ENCODE results near the gene TSC22D4.

Gene TSC22D4

GRCh38 chr7:100492738-100493475, 13.9 kb upstream of the TSC22D4 start:
- no peak for DNase-seq (ENCODE audit: low read depth)

- no peak for DNase-seq (ENCODE audit: low read depth)
These were observed 12.2 kb upstream of the TSC22D4 start for GRCh38 chr7:100491192-100491578.

- no peak for DNase-seq (ENCODE audit: low read depth)
These were observed 11.6 kb upstream of the TSC22D4 start for GRCh38 chr7:100490483-100491191.

- peak; percentile 34 for DNase-seq (ENCODE audit: low read depth)
These were observed 10.8 kb upstream of the TSC22D4 start for GRCh38 chr7:100489824-100490223.

- no peak for DNase-seq (ENCODE audit: low read depth)
These were observed 10.1 kb upstream of the TSC22D4 start for GRCh38 chr7:100489121-100489520.

- DNase-seq (ENCODE audit: low read depth): no peak
These were observed 9.5 kb upstream of the TSC22D4 start for GRCh38 chr7:100488333-100489095.

GRCh38 chr7:100486753-100487446, 7.9 kb upstream of the TSC22D4 start:
- no peak for DNase-seq (ENCODE audit: low read depth)

GRCh38 chr7:100486111-100486636, 7.2 kb upstream of the TSC22D4 start:
- DNase-seq (ENCODE audit: low read depth): no peak

- no peak for DNase-seq (ENCODE audit: low read depth)
These were observed 6.5 kb upstream of the TSC22D4 start for GRCh38 chr7:100485471-100485876.

GRCh38 chr7:100484673-100485045, 5.6 kb upstream of the TSC22D4 start:
- no peak for DNase-seq (ENCODE audit: low read depth)

- peak; percentile 55 for DNase-seq (ENCODE audit: low read depth)
These were observed 5.0 kb upstream of the TSC22D4 start, which contains the start of gene NYAP1 for GRCh38 chr7:100483722-100484672. Gene NYAP1 (plus strand): TSS chr7:100483927. CDS start chr7:100485312, 1,385 bp downstream.

GRCh38 chr7:100483090-100483721, 4.2 kb upstream of the TSC22D4 start:
- peak; percentile 66 for DNase-seq (ENCODE audit: low read depth)

- no peak for DNase-seq (ENCODE audit: low read depth)
These were observed 3.7 kb upstream of the TSC22D4 start for GRCh38 chr7:100482728-100483089.

- DNase-seq (ENCODE audit: low read depth): no peak
These were observed 2.5 kb upstream of the TSC22D4 start for GRCh38 chr7:100481466-100481865.

- DNase-seq (ENCODE audit: low read depth): no peak
These were observed 1.1 kb downstream of the TSC22D4 start for GRCh38 chr7:100477871-100478267.

- no peak for DNase-seq (ENCODE audit: low read depth)
These were observed 1.8 kb downstream of the TSC22D4 start for GRCh38 chr7:100476903-100477870.

- no peak for DNase-seq (ENCODE audit: low read depth)
These were observed 2.8 kb downstream of the TSC22D4 start for GRCh38 chr7:100476101-100476780.

GRCh38 chr7:100475549-100475948, 3.5 kb downstream of the TSC22D4 start:
- DNase-seq (ENCODE audit: low read depth): no peak
